HG03066 (cell line): Measurements from ENCODE around the gene RALGAPA1.
"Not testable (repeated sequence)": the region's sequence is repeated elsewhere in the genome, so short reads cannot be mapped to it uniquely, and the experiment has no call there.

Experiments used
- ATAC-seq: cut with Tn5 transposase; IDR thresholded peaks from one replicate; pipeline ENCODE4 v1.9.1; 2021; ENCODE audit warnings: low read depth; ENCODE audit not compliant: unreplicated experiment

RALGAPA1 gene

GRCh38 chr14:35637269-35637668 is 171.8 kb downstream of the RALGAPA1 start:
- no peak for ATAC-seq

DNA sequence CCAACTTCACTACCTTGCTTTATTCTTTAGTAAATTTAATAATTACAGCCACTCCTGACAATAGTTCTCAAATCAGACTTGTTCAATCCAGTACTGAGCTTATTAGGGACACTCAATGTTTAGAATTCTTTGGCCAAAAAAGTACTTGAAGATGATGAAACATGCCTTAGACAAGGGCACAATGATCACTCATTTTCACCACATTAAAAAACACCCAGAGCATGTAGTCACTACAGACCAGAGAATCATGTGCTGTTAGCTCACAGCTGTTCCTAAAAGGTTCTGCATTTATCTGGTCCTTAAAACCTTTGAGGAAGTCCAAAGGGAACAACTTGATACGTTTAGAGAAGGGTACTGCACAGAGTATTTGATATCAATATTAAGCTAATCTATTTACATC is 176.4 kb downstream of the RALGAPA1 start:
- ATAC-seq, result no peak

DNA sequence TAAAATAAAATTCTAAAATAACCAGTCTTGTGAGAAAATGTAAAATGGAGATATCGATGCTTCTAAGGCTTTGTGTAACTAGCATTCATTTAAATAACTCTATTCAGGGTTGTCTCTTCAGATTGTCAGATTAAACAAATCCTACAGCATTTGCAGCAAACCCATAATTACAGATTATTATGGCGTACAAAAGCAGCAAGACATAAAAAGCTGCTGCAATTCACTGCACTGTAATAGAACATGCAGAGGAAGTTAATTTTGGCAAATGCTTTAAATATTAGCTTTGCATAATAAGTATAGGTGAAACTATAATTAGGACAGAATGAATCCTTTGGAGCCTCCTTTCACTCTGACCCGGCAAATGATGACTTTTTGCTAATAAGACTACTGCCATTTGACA is 176.8 kb downstream of the RALGAPA1 start:
- ATAC-seq, result no peak

GRCh38 chr14:35631071-35631805 is 177.9 kb downstream of the RALGAPA1 start:
- no peak for ATAC-seq

DNA sequence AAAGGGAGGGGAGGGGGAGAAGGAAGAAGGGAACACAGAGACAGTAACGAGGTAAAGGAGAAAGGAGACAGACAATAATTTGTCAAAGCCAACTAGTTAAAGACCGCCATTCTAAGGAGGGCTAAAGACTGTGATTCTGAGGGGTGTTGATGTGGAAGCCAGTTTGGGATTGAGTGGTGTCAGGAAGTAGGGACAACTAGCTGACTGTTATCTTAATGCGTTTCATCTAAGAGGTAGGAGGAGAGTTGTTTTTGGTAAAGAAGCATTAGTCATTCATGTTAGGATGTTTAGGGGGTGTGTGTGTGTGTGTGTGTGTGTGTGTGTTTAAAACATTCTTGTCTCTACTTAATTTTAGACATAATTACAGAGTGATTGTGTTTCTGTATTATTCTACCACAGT is 180.1 kb downstream of the RALGAPA1 start:
- no peak for ATAC-seq

DNA sequence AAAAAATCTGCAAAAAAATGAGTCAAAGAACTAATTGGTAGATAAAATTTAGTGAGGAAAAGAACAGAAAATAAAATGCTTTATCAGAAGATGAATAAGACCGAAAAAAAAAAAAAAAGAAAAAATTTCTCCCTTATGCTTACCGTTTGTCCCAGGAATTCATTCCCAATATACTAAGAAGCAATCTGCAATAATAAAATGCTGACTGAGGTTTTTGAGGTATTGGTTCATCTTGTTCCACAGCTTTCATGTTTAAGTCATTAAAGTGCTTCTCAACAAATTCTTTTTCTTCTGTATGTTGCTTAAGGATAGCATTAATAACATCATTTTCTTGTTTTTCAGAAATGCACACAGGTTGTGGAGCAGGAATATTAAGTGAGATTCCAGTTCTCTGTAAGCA is 182.1 kb downstream of the RALGAPA1 start:
- ATAC-seq, result not testable (repeated sequence)

GRCh38 chr14:35621996-35622395 is 187.1 kb downstream of the RALGAPA1 start:
- ATAC-seq, result not testable (repeated sequence)

- not testable (repeated sequence) for ATAC-seq
These were observed 189.1 kb downstream of the RALGAPA1 start for GRCh38 chr14:35619998-35620397.

DNA sequence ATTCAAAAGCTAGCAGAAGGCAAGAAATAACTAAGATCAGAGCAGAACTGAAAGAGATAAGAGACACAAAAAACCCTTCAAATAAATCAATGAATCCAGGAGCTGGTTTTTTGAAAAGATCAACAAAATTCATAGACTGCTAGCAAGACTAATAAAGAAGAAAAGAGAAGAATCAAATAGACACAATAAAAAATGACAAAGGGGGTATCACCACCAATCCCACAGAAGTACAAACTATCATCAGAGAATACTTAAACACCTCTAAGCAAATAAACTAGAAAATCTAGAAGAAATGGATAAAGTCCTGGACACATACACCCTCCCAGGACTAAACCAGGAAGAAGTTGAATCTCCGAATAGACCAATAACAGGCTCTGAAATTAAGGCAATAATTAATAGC is 189.6 kb downstream of the RALGAPA1 start:
- ATAC-seq, result not testable (repeated sequence)

DNA sequence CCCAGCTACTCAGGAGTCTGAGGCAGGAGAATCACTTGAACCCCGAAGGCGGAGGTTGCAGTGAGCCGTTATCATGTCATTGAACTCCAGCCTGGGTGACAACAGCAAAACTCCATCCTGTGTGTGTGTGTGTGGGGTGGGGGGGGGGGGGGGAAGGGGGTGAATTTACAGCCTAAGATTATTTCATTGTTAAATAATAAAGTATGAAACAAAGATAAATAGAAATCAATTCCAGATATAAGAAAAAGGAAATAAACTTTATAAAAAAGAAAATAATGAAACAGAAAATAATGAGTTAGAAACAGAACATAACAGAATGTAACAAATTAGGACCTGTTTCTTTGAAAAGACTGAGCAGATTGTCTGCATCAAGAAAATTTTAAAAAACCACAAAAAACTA is 191.6 kb downstream of the RALGAPA1 start:
- no peak for ATAC-seq

- no peak for ATAC-seq
These were observed 201.7 kb downstream of the RALGAPA1 start for GRCh38 chr14:35607380-35607779.

- ATAC-seq, result no peak
These were observed 208.8 kb downstream of the RALGAPA1 start for GRCh38 chr14:35600253-35600652.

DNA sequence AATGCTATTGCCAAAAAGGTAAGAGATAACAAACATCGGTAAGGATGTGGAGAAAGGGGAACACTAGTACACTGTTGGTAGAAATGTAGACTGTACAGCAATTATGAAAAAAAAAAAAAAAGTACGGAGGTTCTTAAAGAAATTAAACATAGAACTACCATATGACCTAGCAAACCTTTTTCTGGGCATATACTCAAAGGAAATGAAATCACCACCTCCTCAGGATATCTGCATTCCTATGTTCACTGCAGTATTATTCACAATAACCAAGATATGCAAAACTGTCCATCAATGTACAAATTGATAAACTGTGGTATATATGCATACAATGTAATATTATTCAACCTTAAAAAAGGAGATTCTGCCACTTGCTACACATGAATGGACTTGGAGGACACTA is 214.5 kb downstream of the RALGAPA1 start:
- no peak for ATAC-seq

GRCh38 chr14:35587373-35587772 is 221.7 kb downstream of the RALGAPA1 start:
- ATAC-seq, result not testable (repeated sequence)

- ATAC-seq, result no peak
These were observed 230.5 kb downstream of the RALGAPA1 start for GRCh38 chr14:35578639-35579038.

DNA sequence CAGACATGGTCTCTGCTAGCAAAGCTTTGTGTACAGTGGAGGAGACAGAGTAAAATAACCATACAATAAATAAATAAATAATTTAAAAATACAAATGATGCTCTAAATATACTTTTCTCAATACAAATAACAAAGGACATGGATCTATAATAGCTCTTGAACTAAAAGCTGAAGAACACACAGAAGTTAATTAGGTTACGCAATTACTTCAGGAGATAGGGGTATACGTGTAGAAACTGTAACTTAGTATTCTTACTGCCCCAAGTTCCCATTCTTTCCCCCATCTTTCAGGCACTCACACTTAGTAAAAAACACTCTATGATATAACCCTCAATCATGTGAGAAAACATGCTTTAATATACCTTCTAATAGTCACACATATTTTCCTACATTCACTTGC is 231.0 kb downstream of the RALGAPA1 start:
- no peak for ATAC-seq

- ATAC-seq, result no peak
These were observed 232.2 kb downstream of the RALGAPA1 start for GRCh38 chr14:35576856-35577255.

DNA sequence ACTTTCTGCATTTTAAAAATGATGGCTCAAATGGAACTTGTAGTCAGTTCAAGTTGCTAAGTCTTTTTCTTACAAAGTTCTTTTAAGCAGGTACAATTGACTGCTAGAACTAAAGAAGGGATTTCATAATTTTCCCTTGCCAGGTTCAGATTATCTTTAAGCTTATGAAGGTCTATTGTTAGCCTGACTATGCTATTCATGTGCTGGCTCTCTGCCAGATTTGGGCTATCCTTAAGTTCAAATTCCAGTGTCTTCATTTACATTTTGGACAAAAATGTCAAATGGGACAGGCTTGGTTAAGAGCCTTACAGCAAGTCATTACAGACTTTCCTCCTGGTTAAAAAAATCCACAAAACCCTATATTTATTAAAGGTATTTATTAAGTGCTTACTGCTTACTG is 232.8 kb downstream of the RALGAPA1 start:
- ATAC-seq, result no peak

DNA sequence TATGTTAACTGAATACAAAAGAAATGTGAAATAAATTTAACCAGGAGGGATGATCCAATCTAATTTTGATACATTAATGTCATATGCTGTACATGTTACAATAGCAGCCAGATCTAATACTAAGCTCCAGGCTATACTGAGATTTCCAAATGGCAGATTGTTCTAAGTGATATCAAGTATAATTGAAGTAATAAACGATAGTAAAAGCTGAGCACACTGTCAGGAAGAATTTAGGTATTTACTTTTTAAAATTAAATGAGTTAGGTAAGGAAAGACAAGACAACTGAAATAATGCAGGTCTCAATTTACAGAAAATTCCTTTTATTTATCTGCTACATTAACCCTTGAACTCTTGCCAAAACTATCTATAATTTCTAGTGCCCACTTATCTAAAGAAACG is 235.2 kb downstream of the RALGAPA1 start:
- ATAC-seq, result no peak

DNA sequence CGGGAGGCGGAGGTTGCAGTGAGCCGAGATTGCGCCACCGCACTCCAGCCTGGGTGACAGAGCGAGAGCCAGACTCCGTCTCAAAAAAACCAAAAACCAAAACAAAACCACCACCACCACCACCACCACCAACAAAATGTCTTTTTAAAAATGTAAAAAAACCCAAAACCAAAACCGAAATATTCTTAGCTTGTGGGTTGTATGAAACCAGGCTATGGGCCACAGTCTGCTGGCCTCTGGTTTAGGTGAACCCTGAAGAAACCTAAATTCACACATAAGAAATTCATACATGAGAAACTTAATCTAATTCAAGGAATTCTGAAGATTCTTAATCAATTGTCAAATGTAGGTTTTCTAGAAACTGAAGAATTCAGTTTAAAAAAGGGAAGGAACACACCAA is 237.5 kb downstream of the RALGAPA1 start:
- ATAC-seq, result no peak

GRCh38 chr14:35565871-35566464 is 243.1 kb downstream of the RALGAPA1 start:
- ATAC-seq, result no peak

DNA sequence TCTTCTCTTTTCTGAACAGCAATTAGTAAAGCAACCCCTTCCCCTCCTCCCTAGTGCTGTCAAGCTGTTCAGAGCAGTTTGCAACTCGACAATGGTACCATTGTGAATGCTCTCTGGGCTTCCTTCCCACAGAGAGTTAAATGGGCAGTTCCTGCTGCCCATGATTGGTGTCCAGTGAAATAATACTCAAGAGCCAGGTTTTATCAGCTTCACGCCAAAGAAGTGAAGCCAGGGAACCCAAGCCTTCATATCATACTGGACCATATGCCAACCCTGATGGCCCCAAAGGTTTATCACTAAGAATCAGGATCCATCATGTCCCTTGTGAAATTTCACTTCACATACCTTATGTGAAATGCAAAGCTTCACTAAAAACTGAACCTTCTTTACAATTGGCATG is 250.4 kb downstream of the RALGAPA1 start:
- no peak for ATAC-seq
